CD1c-positive myeloid dendritic cell (primary cell): ENCODE data around the gene ALDH3A1.
"Not testable (repeated sequence)": the region's sequence is repeated elsewhere in the genome, so short reads cannot be mapped to it uniquely, and the experiment has no call there.

ENCODE experiments used
- DNase-seq: peaks from one replicate; pipeline ENCODE4 v3.0.0-alpha.2; 2016; ENCODE audit errors: extremely low spot score

Gene ALDH3A1

DNA sequence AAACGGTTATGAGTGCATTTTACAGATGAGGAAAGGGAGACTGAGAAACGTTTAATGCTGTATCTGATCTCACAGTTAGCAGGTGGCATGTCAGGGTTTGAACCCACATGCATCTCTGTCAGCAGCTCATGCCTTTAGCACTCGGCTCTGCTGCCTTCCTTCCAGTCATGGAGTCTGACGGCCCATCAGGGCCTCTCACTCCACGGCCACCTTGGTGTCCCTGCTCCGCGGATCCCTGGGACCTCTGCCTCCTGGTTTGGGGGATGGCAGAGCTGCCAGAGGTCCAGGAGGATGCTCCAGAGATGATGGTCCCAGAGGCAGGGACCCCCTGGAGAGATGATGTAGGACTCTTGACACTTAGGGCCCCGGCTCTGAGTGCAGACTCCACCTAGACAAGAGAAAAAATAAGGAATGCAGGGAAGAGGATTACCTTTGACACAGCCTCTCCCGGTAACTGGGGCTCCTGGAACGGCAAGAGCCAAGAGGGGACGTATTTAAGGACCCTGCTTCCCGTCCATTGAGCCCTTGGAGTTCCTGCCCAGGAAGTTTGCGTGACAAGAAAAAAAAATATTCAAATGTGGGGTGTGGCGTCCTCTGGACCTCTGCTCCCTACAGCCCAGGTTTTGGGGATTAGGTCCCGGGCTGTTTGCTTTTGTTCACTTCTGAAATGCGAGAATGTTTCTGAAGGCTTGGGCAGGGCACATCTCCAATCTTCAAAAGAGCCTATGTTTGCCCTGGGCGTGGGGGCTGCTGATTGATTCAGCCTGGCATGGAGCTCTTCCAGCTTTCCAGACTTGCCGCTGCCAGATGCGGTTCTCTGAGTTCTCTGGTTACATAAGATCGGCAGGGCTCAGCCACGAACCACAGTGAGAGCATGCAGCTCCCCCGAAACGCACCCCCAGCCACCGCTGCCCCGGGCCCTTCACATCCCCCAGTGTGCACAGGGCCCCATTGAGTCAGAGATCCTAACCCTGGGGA is at the start of gene ALDH3A1:
Gene ALDH3A1, minus strand, starts transcription at position 470 of the 978 bp plus-strand sequence. CDS start 3,169 bp downstream, outside the sequence.
- DNase-seq = no peak

DNA sequence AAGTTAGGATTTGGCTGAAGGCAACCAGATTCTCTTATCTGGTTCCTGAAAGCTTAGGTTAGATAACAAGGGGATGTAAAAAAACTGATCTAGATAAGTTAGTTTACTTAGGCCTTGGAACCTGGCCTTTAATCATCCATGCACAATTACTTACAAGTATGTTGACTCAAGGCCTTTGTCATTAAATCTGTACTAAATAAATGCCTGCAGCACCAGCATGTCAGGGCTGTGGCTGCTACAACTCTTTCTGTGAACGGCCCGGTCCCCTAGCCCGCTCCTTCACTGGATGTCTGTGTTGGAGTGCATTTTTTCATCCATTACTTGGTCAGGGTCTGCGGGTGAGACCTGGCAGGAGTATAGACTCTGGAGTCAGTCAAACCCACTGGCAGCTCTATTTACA is 48.4 kb upstream of the ALDH3A1 start:
- DNase-seq = no peak

DNA sequence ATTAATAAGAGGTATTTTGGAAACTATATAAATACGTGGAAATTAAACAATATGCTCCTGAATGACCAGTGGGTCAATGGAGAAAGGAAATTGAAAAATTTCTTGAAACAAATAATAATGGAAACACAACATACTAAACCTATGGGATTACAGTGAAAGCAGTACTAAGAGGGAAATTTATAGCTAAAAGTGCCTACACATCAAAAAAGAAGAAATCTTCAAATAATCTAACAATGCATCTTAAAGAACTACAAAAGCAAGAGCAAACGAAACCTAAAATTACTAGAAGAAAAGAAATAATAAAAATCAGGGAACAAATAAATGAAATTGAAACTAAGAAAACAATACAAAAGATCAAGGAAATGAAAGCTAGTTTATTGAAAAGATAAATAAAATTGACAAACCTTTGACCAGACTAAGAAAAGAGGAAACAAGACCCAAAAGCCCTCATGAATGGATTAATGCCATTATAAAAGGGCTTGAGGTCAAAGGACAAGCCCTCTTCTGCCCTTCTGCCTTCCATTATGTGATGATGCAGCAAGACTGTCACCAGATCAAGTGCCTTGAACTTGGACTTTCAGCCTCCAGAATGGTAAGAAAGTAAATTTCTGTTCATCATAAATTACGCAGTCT is 43.9 kb upstream of the ALDH3A1 start:
- DNase-seq = no peak

DNA sequence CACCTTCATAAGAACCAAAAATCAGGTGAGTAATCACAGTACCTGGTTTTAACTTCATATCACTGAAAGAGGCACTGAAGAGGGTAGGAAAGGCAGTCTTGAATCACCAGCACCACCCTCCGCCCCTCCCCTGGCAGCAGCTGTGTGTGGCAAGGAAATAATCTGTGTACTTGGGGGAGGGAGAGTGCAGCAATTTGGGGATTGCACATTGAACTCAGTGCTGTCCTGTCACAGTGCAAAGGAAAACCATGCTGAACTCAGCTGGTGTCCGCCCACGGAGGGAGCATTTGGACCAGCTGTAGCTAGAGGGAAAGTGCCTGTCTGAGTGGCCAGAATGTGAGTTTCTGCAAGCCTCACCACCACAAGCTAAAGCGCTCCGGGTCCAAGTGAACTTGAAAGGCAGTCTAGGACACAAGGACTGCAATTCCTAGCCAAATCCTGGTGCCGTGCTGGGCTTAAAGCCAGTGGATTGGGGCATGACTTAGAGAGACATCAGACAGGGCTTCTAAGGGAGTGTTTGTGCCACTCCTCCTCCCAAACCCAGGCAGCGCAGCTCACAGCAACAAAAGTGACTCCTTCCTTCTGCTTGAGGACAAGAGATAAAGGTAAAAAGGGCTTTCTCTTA is 39.7 kb upstream of the ALDH3A1 start:
- no peak for DNase-seq

GRCh38 chr17:19785854-19786253 is 37.8 kb upstream of the ALDH3A1 start:
- no peak for DNase-seq

DNA sequence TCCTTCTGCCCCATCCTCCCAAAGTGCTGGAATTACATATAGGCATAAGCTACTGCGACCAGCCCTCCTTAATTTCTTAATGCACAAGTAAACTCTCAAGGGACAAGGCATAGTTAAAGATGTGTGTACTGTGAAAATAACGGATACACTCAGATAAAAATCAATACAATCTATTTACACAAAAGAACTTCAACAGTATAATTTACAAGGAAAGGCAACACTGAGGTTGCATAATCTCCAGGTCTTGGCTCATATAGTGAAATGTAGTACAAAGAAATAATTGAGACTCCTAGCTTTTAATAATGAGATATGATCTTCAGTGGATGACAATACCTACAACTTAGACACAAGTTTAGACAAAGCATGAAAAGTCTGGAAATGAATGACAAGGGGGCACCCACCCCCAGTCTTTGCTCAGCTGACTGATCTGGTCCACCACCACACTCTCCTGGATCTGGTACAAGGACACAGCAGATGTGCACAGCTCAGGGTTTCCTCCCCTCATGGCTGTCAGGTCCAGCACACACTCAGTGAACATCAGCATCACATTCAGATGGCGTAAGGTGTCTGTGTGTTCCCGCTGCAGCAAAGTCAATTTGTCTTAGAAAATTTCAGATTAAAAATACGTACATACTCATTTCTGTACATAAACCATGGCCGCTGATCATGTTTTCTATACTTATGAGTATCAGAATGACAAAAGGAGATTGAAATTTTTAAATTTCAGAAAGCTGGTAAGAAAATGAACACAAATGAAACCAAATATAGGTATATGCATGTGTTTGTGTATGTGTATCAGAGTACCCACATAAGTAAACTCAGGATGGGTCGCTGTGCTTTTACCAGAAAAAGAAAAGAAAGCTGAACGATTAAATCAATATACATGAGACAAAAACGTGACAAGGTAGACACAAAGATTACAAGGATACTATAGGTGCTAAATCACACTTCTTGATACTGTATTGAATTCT is 33.7 kb upstream of the ALDH3A1 start:
- DNase-seq = no peak

DNA sequence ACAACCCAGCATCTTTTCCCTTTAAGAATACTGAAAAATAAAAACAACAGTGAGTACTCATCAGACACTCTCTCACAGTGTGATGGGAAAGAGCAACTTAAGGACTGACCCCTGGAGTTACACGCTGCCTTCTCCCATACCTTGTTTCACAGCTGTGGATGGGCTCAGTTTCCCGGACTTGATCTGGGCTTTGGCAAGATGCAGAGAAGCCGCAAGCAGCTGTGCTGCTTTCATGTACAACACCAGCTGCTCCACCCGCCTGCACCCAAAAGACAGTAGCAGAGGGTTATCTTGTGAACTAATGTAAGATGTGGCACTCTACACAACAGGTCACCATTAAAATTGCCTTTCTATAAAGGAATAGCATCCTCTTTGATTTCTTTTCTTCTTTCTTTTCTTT is 32.7 kb upstream of the ALDH3A1 start:
- no peak for DNase-seq

DNA sequence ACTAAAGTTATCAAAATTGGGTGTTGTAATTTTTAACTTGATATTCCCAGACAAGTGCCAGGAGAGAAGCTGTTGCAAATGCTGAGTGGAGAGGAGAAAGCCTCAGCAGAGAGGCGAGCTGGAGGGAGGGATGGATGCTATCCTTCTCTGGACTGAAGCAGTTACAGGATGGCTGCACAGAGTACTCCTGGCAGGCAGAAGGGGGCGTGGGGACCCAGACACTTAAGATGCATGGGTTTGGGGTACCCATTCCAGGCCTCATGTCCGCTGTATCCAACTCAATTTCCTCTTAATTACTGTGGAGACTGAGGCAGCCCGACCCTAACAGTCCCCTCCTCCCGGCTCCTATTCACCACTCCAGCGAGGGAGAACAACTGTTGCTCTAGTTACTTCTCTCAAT is 25.4 kb upstream of the ALDH3A1 start:
- no peak for DNase-seq

DNA sequence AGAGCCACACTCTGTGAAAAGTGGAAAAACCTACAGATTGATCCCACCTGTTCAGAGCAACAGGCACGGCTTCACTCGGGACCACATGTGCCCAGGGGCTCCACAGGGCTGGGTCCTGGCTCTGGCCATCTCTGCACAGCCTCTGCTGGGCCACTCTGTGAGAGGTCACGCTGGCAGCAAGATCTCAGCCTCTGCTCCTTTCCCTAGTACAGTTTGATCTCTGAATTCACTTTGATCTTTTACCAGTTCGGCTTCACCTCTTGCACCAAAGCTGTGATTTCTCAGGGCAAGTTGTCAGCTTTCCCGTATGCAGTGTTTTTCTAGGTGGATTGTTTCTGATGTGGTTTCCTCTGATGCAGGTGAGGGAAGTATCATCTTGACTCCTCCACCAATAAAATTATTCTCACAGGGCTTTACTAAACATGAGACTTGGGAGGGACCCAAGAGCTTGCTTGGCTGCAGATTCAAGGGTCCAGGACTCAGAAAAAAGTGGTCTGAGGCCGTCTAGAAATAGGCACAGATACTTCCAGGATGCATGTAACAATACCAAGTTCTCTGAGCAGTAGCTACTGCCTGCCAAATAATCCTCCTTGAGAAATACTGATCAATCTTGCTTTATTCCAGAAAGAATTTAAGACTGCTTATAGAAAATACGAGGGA is 24.0 kb upstream of the ALDH3A1 start:
- no peak for DNase-seq

GRCh38 chr17:19770985-19771735 is 23.1 kb upstream of the ALDH3A1 start:
- DNase-seq = no peak

DNA sequence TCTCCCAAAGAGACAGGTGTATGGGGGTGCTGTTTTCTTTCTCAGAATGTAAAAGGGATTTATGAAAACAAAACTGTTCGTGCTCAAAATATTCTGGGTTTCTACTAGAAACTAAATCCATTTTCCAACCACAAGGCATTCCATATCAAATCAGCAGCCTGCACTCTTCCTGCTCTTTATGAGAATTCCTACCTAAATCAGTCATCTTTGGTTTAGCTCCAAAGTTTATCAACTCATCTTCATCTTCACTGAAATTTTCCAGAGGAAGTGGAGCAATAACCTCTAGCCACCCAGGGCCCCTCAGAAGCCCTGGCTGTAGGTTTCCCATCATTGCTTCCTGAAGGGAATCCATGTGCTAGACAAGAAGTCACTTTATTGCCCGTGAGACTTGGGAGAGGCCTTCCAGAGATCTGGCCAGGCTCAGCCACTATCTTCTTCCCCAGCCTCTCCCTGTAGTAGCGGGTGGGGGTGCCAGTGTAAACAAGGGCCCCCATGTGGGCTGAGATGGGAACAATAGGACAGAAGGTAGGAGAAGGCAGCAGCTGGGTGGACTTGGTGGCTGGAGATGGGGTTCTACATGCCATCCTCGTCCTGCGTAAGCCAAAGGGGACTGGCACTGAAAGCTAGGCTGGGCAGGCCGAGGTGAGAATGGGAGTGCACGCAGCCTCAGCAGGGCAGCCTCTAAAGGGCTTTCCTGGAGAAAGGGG is 22.0 kb upstream of the ALDH3A1 start:
- DNase-seq = no peak

GRCh38 chr17:19768046-19768782 is 20.1 kb upstream of the ALDH3A1 start:
- peak; percentile 31 for DNase-seq

GRCh38 chr17:19766421-19767270 is 18.5 kb upstream of the ALDH3A1 start:
- DNase-seq = peak; percentile 80

GRCh38 chr17:19766016-19766415 is 17.9 kb upstream of the ALDH3A1 start:
- no peak for DNase-seq

- not testable (repeated sequence) for DNase-seq
These were observed 15.9 kb upstream of the ALDH3A1 start for GRCh38 chr17:19763991-19764390.

DNA sequence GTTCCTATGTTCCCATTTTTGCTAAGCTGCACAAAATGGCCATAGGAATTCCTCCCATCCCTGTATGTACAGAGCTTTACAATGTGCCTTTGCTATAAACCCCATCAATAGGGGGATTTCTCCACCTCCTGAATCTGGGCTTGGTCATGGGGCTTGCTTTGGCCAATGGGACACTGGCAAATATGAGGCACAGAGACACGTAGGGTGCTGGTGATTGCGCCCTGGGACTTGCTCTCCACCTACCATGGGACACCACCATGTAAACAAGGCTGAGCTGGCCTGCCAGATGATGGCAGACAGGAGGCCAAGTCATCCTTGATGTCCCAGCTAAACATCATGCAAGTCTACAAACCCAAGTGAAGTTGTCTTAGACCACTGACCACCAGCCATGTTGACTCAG is 15.3 kb upstream of the ALDH3A1 start:
- no peak for DNase-seq

- DNase-seq = peak; percentile 78
These were observed 14.4 kb upstream of the ALDH3A1 start for GRCh38 chr17:19762515-19762961.

DNA sequence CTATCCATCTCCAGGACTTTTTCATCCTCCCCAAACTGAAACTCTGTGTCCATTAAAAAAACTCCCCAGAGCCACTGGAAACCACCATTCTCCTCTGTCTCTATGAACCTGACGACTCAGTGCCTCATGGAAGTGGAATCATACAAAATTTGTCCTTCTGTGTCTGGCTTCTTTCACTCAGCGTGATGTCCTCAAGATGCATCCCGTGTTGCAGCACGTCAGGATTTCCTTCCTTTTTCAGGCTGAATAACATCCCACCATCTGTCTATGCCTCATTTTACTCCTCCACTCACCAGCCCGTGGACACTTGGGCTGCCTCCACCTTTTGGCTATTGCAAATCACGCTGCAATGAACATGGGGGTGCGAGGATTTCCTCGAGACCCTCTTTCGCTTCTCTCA is 12.6 kb upstream of the ALDH3A1 start:
- peak; percentile 61 for DNase-seq
